Measurements from ENCODE around the gene MAP6D1.

DNA sequence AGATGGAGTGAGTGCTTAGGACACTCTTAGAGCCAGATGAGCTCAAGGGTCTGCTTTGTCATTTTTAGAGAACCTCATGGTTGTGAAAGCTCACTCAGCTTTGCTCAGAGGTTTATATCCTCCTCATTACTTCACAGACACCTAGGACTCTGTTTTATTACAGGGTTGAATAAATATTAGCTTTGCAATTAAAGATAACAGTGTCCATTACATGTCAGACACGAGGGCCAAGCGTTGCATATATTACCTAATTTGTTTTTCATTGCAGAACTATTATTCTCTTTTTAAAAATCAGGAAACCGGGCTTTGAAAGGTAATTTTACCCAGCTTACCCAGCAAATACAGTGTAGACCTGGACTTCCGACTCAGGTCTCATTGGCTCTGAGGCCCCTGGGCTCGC lies 16.1 kb downstream of the MAP6D1 start:
- TF ChIP-seq, protein P1, sequence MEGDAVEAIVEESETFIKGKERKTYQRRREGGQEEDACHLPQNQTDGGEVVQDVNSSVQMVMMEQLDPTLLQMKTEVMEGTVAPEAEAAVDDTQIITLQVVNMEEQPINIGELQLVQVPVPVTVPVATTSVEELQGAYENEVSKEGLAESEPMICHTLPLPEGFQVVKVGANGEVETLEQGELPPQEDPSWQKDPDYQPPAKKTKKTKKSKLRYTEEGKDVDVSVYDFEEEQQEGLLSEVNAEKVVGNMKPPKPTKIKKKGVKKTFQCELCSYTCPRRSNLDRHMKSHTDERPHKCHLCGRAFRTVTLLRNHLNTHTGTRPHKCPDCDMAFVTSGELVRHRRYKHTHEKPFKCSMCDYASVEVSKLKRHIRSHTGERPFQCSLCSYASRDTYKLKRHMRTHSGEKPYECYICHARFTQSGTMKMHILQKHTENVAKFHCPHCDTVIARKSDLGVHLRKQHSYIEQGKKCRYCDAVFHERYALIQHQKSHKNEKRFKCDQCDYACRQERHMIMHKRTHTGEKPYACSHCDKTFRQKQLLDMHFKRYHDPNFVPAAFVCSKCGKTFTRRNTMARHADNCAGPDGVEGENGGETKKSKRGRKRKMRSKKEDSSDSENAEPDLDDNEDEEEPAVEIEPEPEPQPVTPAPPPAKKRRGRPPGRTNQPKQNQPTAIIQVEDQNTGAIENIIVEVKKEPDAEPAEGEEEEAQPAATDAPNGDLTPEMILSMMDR (IDR thresholded peaks at IDR 0.05), result no peak
- TF ChIP-seq EP300 (IDR thresholded peaks at IDR 0.05) (no peak), POLR2A (IDR thresholded peaks at IDR 0.05) (no peak), POLR2AphosphoS5 (IDR thresholded peaks at IDR 0.05) (no peak)

Data from sigmoid colon (tissue), 4 donors.